Muscle of leg (tissue), 11 donors: Measurements from ENCODE around the gene CNTNAP1. TPM values are rescaled to one million over a fixed set of nuclear protein-coding genes. Genes with fewer than 3 reads are reported as not detected.

ENCODE experiments used
- DNase-seq: peaks from one replicate; pipeline ENCODE4 v3.0.0; 2013
- H3K27ac ChIP-seq: one replicate; pipeline ENCODE4 v1.5.1; 2013; ENCODE audit warnings: mild to moderate bottlenecking, low read length, control low read depth
- H3K27me3 ChIP-seq: one replicate; pipeline ENCODE4 v1.6.1; 2013; ENCODE audit warnings: low read length; ENCODE audit not compliant: control insufficient read depth, insufficient read depth
- H3K36me3 ChIP-seq: one replicate; pipeline ENCODE4 v1.6.1; 2013; ENCODE audit warnings: low read length; ENCODE audit not compliant: control insufficient read depth, insufficient read depth
- H3K4me1 ChIP-seq: one replicate; pipeline ENCODE4 v1.6.1; 2013; ENCODE audit warnings: low read length; ENCODE audit not compliant: control insufficient read depth, insufficient read depth
- H3K4me3 ChIP-seq: one replicate; pipeline ENCODE4 v1.5.1; 2013; ENCODE audit warnings: low read length, control low read depth
- H3K9me3 ChIP-seq: replicated peaks from 2 replicates; pipeline ENCODE4 v1.6.1; 2013; ENCODE audit warnings: low read depth, low read length; ENCODE audit not compliant: control insufficient read depth
- WGBS: methylation state at CpG from one replicate; pipeline ENCODE4 v1.1.5; 2013; ENCODE audit warnings: missing lambda C conversion rate; ENCODE audit not compliant: insufficient coverage; 5-methylcytosine and 5-hydroxymethylcytosine counted together
- polyA plus RNA-seq, 8 donors: library from polyadenylated mRNA; unstranded; fragments of 120-200 nt; gene quantifications; one replicate each; pipeline versions ENCODE4 v1.2.1 to v1.2.3, GENCODE V29; 2013; ENCODE audit warnings: inconsistent platforms in 1 of 8, low replicate concordance in 1 of 8; ENCODE audit not compliant: insufficient read length in 8 of 8, insufficient read depth in 1 of 8
- total RNA-seq: library from RNA; stranded (reverse); fragments of 120-200 nt; gene quantifications from one replicate; pipeline ENCODE4 v1.2.4, GENCODE V29; 2013

The CNTNAP1 gene
- total and polyA plus RNA-seq, 9 donors = 8.1 to 15.7 (median 13.0) TPM

DNA sequence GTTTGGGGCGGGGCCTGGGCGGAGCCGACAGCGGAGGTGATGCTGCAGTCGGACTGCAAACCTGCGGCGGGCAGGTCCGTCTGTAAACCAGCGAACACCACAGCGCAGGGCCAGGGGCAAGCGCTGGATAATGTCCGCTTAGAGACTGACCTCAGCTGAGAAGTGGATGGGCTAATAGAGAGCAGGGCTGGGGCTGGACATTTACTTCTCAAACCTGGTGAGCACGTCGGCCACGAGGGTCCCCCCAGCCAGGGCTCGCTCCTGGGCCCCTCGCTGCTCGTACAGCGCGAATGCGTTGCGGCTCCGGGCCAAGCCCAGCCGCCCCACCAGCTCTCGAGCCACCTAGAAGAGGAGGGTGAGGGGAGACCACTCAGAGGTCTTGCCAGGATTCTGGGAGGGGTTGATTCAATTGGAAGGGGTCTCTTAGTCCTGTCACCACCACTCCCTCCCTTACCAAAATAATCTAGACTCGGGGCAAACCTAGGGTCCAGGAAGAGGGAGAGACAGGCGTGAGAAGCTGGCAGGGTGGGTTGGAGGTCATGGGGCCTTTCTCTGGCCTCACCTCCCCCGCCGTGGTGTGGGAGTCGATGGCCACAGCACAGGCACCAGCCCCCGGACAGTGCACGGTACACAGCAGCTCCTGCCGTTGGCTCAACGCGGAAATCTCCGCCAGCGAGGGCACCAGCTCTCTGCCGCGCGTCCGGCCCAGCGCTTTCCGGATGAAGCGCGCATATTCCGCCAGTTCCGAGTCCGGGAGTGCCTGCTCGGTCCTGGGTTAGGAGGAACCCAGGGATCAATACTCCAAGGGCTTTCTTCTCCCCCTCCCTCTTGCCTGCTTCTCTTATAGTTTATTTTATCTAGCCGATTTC, 11.3 kb upstream of the CNTNAP1 start:
- Histone ChIP-seq H3K4me1 (peaks cover 70% of the 10 kb centered on the region), H3K9me3 (no peaks in the 10 kb centered on the region), H3K27ac (no peak overlapping the region), H3K4me3 (no peak overlapping the region), H3K36me3 (peaks cover 78% of the 10 kb centered on the region), H3K27me3 (peaks cover 20% of the 10 kb centered on the region)
- WGBS = 64% methylated on average over 36 of the region's 50 CpGs
- no peak for DNase-seq

DNA sequence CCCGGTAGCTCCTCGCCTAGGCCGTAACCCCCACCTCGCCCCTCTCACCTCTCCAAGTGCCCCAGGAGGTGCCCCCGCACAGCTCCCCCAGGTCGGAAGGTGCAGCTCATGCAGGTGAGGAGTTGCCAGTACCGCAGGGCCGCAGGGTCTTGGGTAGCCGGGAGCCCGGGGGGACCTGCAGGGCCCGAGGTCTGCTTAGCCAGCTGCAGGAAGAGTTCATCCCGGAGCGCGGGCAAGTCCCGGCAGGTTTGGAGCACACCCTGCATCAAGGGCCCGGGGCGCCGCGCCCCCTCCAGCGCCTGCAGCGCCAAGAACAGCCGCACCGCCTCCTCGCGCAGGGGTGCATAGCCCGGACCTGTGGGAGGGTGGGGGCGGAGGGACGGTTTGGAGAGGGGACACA, 10.3 kb upstream of the CNTNAP1 start:
- Histone ChIP-seq H3K9me3 (no peaks in the 10 kb centered on the region), H3K27me3 (peaks cover 20% of the 10 kb centered on the region), H3K4me3 (no peak overlapping the region), H3K4me1 (peaks cover 66% of the 10 kb centered on the region), H3K27ac (no peak overlapping the region), H3K36me3 (peaks cover 69% of the 10 kb centered on the region)
- 56% methylated on average over 27 of the region's 28 CpGs for WGBS
- DNase-seq = no peak

GRCh38 chr17:42673266-42673884, 9.0 kb upstream of the CNTNAP1 start:
- Histone ChIP-seq H3K9me3 (no peaks in the 10 kb centered on the region), H3K36me3 (peaks cover 57% of the 10 kb centered on the region), H3K27ac (no peak overlapping the region), H3K4me3 (peak overlapping the region; percentile 84), H3K27me3 (peaks cover 20% of the 10 kb centered on the region), H3K4me1 (peaks cover 63% of the 10 kb centered on the region)
- no peak for DNase-seq
- 59% methylated on average over 24 of the region's 30 CpGs for WGBS

DNA sequence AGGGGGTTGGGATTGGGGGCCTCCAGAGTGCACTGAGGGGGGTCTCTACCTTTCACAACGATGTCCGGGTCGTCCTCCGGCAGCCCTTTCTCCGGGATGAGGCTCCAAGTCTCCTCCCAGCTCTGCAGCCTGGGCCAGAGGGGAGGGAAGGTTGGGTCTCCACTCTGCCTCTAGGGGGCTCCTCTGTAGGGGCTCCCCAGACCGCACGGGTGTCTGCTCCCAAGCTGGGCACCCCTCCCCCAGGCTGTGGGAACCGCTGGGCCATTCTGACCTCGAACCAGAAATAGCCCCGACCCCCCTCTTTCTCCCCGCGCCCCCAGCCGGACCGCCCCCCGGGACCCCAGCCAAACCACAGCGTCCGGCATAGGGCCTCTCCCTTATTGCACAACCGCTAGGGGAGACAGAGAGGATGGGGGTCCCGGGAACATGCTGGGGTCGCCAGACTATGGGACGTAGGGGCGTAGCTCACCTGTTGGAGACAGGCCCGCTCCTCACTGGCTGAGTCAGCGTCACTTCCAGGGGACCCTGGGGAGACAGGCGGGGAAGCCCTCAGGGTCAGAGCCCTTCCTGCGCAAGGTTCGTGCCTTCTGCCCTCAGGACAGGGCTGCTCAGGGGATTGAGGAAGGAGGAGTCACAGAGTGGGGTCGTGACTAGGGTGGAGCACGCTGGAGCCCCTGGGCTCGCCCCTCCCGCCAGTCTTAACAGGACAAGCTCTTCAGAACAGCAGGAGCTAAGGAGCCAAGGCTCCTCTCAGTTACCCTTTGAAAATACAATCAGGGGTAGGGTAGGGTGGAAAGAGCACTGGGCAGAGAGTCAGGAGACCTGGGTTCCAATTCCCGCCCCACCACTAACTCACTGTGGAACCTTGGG, 8.2 kb upstream of the CNTNAP1 start:
- WGBS = 20% methylated on average over 15 of the region's 32 CpGs

DNA sequence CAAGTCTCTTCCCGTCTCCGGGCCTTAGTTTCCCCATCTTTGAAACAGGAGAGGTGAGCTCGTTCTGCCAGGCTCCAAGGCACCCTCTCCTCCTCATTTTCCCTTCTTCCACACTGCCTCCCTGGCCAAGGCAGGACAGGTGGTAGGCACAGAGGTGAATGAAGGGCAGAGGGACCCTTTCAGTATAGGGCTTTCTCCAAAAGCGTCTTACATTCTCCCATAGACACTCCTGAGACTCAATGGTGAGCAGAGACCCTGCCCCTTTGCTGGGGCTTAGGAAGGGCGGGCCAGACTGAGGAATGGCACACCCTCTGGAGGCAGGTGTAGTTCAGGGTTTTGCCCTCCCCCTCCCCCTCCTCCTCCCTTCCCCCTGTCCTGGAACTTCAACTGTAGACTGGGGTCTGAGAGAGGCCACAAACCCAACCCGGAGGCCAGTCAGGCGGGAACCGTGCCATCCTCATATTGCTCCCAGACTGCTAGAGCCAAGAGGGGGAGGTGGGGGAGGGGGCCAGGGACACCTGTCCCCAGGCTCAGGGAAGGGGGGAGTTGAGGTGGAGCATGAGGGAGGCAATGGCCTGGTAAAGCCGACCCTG, 7.5 kb upstream of the CNTNAP1 start:
- peak; percentile 77 for DNase-seq
- Histone ChIP-seq H3K27me3 (peaks cover 20% of the 10 kb centered on the region), H3K4me3 (peak overlapping the region; percentile 84), H3K9me3 (no peaks in the 10 kb centered on the region), H3K36me3 (peaks cover 43% of the 10 kb centered on the region), H3K4me1 (peaks cover 62% of the 10 kb centered on the region), H3K27ac (peak overlapping the region; percentile 83)
- WGBS = 20% methylated on average over 1 of the region's 9 CpGs

More for the DNA sequence above, 8.2 kb upstream of the CNTNAP1 start:
- Histone ChIP-seq H3K27ac (peak overlapping the region; percentile 83), H3K27me3 (peaks cover 20% of the 10 kb centered on the region), H3K9me3 (no peaks in the 10 kb centered on the region), H3K4me3 (peak overlapping the region; percentile 84), H3K36me3 (peaks cover 51% of the 10 kb centered on the region), H3K4me1 (peaks cover 63% of the 10 kb centered on the region)
- DNase-seq = peak; percentile 71

DNA sequence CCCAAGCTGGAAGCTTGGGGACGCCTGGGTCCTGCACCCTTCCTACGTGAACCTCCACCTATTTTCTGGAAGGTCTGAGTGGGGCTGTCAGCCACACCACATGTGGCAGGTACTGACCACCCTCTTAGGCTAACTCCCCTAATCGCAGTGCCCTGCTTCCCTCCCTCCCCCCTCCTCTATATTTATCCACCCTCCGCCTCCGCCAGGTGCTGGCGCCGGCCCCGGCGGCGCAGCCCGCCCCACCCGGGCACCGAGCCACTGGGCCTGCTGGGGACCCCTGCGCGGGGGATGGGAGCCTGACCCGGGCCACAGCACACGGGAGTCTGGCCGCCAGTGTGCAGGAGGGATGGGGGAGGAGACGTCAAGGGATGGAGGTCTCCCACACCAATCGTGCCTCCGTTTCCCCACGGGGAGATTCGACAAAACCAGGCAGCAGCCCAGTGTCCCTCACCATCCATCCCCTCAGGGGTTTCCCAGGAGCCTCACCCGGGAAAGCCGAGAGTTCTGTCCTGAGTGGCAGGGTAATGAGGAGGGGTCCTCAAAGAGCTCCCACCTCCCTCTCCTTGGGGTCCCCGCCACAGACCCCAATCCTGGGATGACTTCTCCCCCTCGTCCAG, 6.9 kb upstream of the CNTNAP1 start:
- H3K9me3 ChIP-seq = no peaks in the 10 kb centered on the region

DNA sequence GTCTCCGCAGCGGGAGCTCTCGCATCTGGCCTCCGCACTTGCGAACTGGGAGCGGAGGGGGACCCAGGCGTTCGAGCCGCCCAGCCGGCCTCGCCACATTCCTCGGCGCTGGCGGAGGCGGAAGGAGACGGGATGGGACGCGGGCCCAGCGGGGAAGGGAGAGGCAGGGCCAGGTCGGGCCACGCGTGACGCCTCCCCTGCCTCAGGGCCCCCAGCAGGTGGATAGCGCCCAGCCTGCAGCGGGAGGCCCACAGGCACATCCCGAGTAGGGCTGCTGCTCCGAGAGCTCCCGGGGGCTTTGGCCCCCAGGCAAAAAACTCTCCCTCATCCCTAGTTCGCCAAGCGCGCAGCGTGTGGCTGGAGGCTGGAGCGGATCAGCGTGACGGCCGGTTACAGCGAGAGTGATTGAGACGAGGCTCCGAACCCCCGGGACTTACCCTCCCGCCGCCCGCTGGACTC, 6.3 kb upstream of the CNTNAP1 start:
- peaks cover 35% of the 10 kb centered on the region for H3K36me3 ChIP-seq
- H3K4me1 ChIP-seq = peaks cover 65% of the 10 kb centered on the region
- no peaks in the 10 kb centered on the region for H3K9me3 ChIP-seq
- peak overlapping the region; percentile 87 for H3K27ac ChIP-seq
- H3K27me3 ChIP-seq = peaks cover 17% of the 10 kb centered on the region
- H3K4me3 ChIP-seq = peak overlapping the region; percentile 84
- under 1% methylated on average over 43 of the region's 43 CpGs for WGBS
- peak; percentile 68 for DNase-seq

More for the DNA sequence above, 6.9 kb upstream of the CNTNAP1 start:
- WGBS = under 1% methylated on average over 18 of the region's 27 CpGs
- peaks cover 20% of the 10 kb centered on the region for H3K27me3 ChIP-seq
- peak overlapping the region; percentile 84 for H3K4me3 ChIP-seq
- H3K36me3 ChIP-seq = peaks cover 40% of the 10 kb centered on the region
- H3K27ac ChIP-seq = peak overlapping the region; percentile 87
- peak; percentile 65 for DNase-seq
- peaks cover 65% of the 10 kb centered on the region for H3K4me1 ChIP-seq

GRCh38 chr17:42676424-42677011, 5.8 kb upstream of the CNTNAP1 start, which contains the start of gene PLEKHH3:
TSS of gene PLEKHH3 (minus strand) at chr17:42676994. CDS start at chr17:42676563, 431 bp downstream.
- Histone ChIP-seq H3K4me3 (peak within 1 kb of the TSS; percentile 84), H3K27ac (peak within 1 kb of the TSS; percentile 98), H3K9me3 (no peaks in the 10 kb centered on the region), H3K36me3 (peaks cover 30% of the 10 kb centered on the region), H3K27me3 (peaks cover 18% of the 10 kb centered on the region), H3K4me1 (peaks cover 65% of the 10 kb centered on the region)
- DNase-seq = no peak
- under 1% methylated on average over 44 of the region's 51 CpGs for whole genome bisulfite sequencing
